ENCODE data around the gene HOXC9.

The HOXC9 gene

DNA sequence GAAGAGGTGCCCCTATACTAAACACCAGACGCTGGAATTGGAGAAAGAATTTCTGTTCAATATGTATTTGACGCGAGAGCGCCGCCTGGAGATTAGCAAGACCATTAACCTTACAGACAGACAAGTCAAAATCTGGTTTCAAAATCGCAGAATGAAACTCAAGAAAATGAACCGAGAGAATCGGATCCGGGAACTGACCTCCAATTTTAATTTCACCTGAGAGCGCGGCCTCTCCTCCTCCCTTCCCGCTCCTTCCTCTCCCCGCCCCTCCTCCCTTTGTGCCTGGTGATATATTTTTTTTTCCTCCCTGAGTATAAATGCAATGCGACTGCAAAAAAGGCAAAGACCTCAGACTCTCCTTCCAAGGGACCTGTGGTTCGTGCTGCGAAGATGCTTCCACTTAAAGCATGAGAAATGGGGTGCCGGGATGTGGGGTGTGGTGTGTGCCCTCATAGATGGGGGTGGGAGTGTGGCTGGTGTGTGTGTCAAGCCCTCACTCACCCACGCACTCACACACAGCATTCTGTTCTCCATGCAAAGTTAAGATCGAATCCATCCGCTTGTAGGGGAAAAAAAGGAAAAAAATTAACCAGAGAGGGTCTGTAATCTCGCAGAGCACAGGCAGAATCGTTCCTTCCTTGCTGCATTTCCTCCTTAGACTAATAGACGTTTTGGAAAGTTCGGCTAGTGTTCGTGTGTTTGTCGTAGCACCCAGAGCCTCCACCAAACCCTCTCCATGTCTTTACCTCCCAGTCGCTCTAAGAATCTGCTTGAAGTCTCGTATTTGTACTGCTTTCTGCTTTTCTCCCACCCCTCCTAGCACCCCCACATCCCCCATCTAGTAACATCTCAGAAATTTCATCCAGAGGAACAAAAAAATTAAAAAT lies 10.5 kb upstream of the HOXC9 start:
- DNase-seq: peak; percentile 79

GRCh38 chr12:53990311-53991076 lies 9.5 kb upstream of the HOXC9 start:
- no peak for DNase-seq

GRCh38 chr12:53991077-53991460 lies 8.9 kb upstream of the HOXC9 start:
- peak; percentile 80 for DNase-seq

GRCh38 chr12:53992377-53992889 lies 7.5 kb upstream of the HOXC9 start:
- no peak for DNase-seq

DNA sequence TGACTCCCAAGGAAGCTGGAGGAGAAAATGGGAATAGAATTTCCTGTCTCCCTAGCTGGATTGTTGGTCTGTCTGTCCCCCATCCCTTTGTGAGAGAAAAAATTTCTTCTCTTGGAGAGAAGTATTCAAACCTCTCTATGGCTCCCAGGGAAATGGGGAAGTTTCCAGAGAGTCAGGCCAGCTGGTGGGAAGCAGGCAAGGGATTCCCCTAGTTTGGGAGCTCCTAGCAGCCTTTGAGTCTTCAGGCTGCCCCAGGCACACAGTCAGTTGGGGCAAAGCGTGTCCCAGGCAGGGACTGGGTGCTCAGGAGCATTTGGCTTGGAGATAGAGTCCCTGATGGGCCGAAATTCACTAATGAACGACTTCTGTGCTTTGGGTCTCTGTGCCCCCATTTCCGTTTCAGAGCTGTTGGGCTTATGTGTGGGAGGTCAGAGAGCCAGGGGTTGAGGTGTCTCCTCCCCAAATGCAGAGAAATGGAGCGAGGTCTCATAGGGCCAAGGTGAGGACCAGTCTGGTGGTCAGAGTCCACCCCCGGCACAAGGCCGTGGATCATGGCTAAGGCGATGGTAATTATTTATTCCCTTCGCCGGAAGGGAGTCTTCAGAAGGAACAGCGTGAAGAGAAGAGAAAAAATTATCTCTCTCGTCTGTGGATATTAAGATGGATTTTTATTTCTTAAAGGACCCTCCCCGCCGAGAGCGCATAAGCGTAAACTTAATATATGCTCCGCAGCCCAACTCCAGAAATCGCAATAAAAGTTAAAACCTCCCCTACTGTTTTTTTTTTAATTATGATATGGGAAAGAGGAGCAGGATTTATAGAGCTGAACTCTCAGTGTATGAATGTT lies 6.6 kb upstream of the HOXC9 start:
- no peak for DNase-seq

DNA sequence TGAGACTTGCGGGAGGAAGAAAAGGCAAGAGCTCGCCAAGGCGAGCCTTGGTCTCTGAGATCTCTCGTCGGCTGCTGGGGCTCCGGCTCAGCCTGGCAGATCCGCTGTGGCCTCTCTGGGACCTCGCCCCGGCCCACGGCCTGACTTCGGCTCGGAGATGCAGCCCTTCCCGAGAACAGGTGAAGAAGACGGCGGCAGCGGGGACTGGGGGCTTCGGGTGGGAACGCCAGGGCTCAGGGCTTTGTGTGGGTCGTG lies 6.0 kb upstream of the HOXC9 start:
- no peak for DNase-seq

DNA sequence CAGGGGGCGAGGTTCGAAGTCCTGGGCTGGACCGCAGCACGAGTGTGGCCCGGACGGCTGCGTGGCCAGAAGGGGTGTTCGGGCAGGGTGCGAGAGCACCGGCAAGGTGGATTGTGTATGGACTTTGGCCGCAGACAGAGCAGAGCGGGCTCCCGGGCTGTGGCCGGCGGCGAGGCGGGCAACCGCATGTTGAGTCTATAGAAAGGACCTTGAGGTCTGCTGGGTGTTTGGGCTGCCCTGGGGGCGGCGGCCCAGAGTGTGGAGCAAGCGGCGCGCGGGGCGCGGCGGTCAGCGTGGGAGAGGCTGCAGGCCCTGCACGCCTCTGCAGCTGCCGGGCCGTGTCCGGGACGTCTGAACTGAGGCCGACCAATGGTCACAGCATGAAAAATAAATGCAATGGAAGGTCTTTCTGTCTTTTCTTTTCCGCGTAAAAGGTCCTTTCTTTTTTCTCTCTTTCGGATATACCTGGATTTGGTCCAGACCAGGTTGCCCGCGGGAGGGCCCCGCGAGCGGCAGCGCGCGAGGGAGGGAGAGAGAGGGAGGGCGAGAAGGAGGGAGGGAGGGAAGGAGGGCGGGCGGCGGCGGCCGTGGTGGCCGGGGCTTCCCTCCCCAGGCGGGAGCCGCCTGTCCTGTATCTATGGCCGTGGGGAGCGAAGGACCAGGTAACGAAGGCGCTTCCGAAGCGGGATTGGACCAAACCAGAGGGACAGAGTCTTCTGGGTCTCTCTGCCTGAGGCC lies 5.5 kb upstream of the HOXC9 start:
- DNase-seq: no peak

GRCh38 chr12:53995002-53995377 lies 5.0 kb upstream of the HOXC9 start:
- DNase-seq: no peak

DNA sequence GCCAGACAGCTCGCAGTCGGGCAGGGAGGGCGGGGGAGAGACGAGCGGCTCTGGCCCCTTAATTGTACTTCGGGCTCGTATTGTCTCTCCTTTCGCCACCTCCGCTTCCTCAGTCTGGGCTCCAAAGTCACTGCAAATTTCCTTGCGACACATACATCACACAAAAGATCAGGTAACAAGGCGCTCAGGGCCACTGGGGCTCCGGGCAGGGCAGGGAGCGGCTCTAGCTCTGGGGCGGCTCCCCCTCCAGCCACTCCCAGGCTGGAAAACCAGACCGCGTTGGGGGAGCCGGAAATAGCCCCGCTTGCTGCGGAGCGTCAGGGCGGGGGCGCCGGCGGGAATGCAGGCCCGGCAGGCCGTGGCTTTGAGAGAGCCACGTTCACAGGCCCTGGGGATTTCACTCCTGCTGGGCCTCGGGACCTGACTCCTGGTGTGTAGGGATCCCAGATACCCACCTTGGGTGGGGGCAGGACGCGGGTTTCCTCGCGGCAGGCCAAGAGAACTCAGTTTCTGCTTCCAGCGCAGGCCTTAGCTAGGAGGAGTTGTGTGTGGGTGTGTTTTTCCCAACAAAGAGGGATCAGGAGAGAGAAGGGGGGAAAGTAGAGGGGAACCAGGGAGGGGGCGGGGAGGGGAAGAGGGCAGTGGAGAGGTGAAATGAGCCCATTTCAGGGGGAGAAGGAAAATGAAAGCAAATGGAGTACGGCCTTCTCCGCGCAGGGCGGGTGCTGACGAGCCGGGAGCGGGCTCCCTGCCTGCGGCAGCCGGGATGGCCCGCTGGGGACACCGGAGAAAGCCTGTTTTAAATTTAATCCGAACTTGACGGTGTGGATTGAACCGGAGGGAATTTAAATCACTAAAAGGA lies 4.4 kb upstream of the HOXC9 start:
- peak; percentile 89 for DNase-seq

DNA sequence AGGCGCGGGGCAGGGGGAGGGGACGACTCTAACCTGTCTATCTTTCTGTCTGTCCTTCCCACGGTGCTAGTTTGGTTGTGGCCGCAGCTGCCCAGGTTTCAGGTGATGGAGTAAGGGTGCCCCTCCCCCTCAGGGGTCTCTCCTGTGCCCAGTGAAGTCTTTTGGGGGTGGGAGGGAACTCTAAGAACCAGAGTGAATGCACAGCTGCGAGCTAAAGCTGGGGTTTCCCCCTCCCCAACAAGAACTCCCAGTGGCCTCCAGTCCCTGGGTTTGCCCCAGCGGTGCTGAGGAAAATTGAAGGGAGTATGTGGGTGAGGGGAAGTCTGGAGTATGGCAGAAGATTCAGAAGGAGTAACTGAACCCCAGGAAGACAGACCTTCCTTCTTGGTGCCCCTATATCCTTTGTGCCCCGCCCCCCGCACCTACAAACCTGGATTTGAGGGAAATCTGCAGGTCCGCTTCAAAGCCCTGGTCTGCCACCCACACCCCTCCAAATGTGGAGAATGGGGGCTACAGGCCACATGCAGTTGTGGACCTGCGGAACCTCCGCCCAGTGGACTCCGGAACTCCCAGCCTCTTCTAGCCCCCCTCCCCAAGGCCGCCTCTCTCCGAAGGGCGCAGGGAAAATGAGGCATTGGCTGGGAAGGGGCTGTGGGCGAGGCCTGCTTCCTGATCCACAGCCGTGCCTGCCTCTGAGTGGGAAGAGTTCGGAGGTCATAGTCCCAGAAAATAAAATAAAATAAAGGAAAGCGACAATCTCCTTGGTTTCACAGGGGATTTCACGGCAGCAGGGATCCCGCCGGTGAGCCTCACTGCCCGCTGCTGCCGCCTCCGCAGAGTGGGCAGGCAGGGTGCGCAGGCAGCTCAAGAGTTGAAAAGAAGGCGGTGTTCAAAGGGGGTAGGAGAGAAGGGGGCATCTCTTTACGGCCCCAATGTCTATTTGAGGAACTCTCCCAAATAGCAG lies 3.4 kb upstream of the HOXC9 start:
- DNase-seq: no peak

DNA sequence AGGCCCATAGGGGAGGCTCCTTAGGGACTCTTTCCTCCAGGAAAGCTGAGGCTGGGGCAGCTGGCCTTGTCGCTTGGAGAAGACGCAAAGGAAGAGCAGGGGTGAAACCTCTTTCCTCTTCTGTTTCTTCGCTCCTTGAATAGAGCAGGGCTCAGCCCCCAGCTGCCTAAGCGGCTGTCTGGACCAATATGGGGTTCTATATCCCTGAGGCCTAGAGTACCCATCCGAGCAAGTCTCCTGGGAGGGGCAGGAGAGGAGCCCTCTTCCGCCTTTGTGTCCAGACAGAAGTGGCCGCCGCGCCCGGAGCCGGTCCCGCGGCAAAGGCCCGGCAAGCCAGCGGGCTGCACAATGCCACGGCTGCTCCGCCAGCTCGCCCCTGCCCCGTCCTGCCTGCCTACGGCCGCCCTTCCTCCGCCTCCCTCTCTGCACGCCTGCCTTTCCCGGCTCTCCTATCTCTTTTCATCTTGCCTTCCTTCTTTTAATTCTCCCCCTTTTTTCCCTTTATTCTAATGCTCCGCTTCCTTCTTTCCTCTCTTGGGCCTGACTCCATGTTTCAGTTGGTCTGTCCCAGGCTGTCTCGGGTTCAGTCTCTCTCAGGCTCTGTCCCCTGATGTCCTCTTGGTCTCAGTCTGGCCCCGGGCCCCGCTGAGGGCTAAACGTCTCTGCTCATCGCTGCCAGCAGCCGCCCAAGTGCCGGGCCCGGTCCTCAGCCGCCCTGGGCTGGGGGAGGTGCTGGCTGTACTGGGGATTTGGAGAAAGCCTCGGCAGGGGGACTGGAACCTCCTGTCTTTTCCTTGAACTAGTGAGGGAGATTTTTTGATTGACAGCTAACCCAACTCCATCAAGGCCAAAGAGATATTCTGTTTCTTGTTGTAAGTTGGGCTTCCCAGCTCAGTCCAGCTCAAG lies 2.5 kb upstream of the HOXC9 start:
- no peak for DNase-seq

DNA sequence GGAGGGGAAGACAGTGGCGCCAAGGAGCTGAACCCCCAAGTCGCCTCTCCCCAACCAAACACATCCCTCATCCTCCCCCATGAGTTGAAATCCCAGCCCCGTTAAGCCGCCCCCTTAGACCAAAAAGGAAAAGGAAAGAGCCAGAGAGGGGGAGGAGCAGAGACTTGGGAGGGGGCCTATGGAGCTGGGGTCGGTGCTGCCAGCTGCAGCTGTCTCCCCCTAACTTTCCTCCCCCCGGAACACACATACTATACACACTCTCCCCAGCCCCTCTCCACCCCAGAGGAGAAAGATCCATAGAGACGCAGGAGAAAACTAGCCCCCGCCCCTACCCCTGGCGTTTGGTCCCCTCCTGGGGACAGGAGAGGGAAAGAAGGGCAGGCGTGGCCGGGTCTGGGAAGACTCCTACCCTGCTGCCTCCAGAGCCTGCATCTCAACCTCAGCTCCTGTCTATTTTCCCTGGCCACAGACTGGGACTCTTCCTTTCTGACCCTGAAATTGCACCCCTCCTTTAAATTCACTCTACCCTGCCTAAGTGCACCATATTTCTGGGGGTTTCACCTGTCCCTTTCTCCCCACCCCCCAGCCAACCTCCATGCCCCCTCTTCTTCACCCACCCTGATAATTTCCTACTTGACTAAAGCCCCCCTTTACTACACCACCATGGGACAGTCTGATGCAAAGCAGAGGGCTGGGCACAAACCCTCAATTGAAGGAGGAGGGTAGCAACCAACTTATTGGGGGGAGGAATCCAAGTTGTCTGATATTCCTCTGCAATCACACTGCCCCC lies 1.7 kb upstream of the HOXC9 start:
- peak; percentile 60 for DNase-seq

DNA sequence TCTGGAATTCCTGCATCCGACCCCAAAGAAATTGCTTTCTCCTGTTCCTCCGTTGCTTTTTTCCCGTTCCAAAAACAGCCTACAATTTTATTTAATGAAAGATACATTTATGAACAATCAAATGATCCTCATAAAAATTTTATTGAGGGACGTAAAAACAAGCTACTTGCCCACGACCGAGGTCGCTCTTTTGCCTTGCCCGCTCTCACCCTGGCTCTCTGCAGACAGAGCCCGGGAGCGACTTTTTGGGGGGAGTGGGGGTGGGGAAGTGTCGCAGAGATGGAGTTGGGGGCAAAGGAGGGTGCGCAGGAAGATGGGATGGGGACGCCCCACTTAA lies 1.1 kb upstream of the HOXC9 start:
- no peak for DNase-seq

DNA sequence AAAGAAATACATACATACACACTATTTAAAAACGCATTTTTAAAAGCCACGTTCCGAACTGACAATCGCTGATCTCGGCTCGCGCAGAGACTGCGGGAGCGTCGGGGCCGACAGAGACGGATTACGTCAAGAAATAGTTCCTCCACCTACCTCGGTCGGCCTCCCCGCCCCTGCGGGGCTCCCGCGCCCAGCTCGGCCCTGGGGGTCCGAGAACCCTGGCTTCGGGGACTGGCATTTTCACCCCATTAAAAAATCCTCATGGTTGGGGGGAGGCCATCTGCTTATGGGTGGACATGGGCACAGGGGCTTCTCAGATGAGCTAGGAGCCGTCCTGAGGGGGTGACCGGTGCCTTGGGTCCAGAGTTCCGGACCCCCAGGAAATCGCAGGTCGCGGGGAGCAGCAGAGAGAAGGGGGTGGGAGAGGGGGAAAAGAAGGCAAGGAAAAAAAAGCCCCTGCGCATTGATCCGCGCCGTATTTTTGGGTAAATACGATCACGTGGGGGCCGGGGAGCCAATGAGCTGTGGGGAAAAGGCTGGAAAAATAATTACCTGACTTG lies 324 bp upstream of the HOXC9 start:
- DNase-seq: peak; percentile 88

- no peak for DNase-seq
These were observed 1.6 kb downstream of the HOXC9 start for GRCh38 chr12:54001283-54002187.

GRCh38 chr12:54002278-54002914 lies 2.4 kb downstream of the HOXC9 start:
- no peak for DNase-seq

Measured in femur (tissue), 1 donor.